Measurements from ENCODE around the gene PLEKHN1. TPM values are rescaled to one million over a fixed set of nuclear protein-coding genes. Genes with fewer than 3 reads are reported as not detected.
"Not testable (repeated sequence)": the region's sequence is repeated elsewhere in the genome, so short reads cannot be mapped to it uniquely, and the experiment has no call there.

PLEKHN1 gene
- total and polyA plus RNA-seq, 2 donors (not counting 3 experiments of a cell fraction or from before 2014, with no cell fraction given), result 0.29 to 0.88 TPM

DNA sequence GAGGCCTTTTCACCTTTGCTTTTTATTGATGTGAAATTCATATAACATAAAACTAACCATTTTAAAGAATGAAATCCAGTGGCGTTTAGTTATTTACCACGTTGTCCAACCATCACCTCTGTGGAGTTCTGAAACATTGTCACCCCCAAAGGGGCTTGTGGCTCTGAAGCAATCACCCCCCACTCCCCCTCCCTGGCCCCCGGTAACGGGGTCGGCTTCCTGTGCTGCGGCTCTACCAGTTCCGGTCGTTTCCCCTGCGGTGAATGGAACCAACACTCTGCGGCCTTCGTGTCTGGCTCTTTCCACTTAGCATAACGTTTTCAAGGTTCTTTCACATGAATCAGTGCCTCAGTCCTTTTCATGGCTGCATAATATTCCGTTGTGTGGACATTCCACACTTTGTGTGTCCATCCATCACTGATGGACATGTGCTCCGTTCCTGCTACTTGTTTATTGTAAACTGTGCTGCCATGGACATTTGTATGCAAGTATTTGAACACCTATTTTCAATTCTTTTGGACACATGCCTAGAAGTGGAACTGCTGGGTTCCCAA, 45.2 kb downstream of the PLEKHN1 start:
- Histone ChIP-seq H2AFZ (ENCODE audit: low read depth, low read length) (no peak overlapping the region), H4K20me1 (replicated peaks; ENCODE audit: control insufficient read depth, extremely low read depth, insufficient read depth, low read length) (no peaks in the 10 kb centered on the region), H3K79me2 (ENCODE audit: control insufficient read depth, insufficient read depth, low read length) (no peaks in the 10 kb centered on the region), H3K4me3 (replicated peaks in 1 of 3; ENCODE audit: insufficient read depth in 1 of 3, low read depth in 1 of 3, low read length in 3 of 3) (no peak overlapping the region), H3K9me3 (replicated peaks; ENCODE audit: control insufficient read depth, insufficient read depth, low read length) (no peaks in the 10 kb centered on the region), H3K27ac (ENCODE audit: insufficient read depth, low read depth, low read length) (no peak overlapping the region), H3K4me1 (ENCODE audit: control insufficient read depth, extremely low read depth, insufficient read depth, low read length) (peaks cover 10% of the 10 kb centered on the region), H3K4me2 (ENCODE audit: insufficient read depth, low read length) (no peak overlapping the region), H3K27me3 (ENCODE audit: control insufficient read depth in 2 of 2, insufficient read depth in 2 of 2, low read length in 2 of 2) (no peaks in the 10 kb centered on the region), H3K9me1 (replicated peaks; ENCODE audit: control insufficient read depth, extremely low read depth, insufficient read depth, low read length) (no peaks in the 10 kb centered on the region), H3K36me3 (ENCODE audit: control insufficient read depth in 2 of 2, extremely low read depth in 1 of 2, insufficient read depth in 2 of 2, low read length in 2 of 2) (no peaks in the 10 kb centered on the region), H3K9ac (replicated peaks; ENCODE audit: extremely low read depth, insufficient read depth, low read length) (no peak overlapping the region)
- ChIA-PET POLR2A (no interaction called here), CTCF (no interaction called here)
- FAIRE-seq, result no peak
- dilution Hi-C loops (cut with MboI; ENCODE audit: extremely low pct_ligation_motif_present, low sequenced_read_pairs), result no loop called here
- TF ChIP-seq, protein P1, sequence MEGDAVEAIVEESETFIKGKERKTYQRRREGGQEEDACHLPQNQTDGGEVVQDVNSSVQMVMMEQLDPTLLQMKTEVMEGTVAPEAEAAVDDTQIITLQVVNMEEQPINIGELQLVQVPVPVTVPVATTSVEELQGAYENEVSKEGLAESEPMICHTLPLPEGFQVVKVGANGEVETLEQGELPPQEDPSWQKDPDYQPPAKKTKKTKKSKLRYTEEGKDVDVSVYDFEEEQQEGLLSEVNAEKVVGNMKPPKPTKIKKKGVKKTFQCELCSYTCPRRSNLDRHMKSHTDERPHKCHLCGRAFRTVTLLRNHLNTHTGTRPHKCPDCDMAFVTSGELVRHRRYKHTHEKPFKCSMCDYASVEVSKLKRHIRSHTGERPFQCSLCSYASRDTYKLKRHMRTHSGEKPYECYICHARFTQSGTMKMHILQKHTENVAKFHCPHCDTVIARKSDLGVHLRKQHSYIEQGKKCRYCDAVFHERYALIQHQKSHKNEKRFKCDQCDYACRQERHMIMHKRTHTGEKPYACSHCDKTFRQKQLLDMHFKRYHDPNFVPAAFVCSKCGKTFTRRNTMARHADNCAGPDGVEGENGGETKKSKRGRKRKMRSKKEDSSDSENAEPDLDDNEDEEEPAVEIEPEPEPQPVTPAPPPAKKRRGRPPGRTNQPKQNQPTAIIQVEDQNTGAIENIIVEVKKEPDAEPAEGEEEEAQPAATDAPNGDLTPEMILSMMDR (IDR thresholded peaks at IDR 0.05; ENCODE audit: extremely low read depth in 1 of 2, insufficient read depth in 1 of 2, low read depth in 1 of 2, low read length in 2 of 2), result no peak
- TF ChIP-seq FOS (IDR thresholded peaks at IDR 0.05; ENCODE audit: borderline replicate concordance, insufficient read depth, low read length) (no peak), JUN (IDR thresholded peaks at IDR 0.05; ENCODE audit: borderline replicate concordance, insufficient read depth, insufficient read length, low read depth) (no peak), EZH2 (IDR thresholded peaks at IDR 0.05; ENCODE audit: borderline replicate concordance, low read depth, low read length, severe bottlenecking) (no peak), GATA2 (IDR thresholded peaks at IDR 0.05; ENCODE audit: insufficient read depth, insufficient read length, low read depth, low read length) (no peak), POLR2A (IDR thresholded peaks at IDR 0.05; ENCODE audit: low read depth, low read length) (no peak), POLR2AphosphoS5 (IDR thresholded peaks at IDR 0.05; ENCODE audit: insufficient read depth, low read depth, low read length) (no peak), MYC (IDR thresholded peaks at IDR 0.05; ENCODE audit: low read depth, low read length) (no peak)
- TF ChIP-seq, protein P2, sequence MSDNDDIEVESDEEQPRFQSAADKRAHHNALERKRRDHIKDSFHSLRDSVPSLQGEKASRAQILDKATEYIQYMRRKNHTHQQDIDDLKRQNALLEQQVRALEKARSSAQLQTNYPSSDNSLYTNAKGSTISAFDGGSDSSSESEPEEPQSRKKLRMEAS (IDR thresholded peaks at IDR 0.05; ENCODE audit: insufficient read depth, insufficient read length), result no peak
- intact Hi-C loops (cut with micrococcal nuclease), result loop anchor here (5.0 kb wide), 1 partner anchor 261 kb away; the partner anchor contains the start of gene UBE2J2
- DNase-seq (ENCODE audit: low read depth, low spot score), result no peak
- no TSS peak for BruUV-seq (replicated peaks)

DNA sequence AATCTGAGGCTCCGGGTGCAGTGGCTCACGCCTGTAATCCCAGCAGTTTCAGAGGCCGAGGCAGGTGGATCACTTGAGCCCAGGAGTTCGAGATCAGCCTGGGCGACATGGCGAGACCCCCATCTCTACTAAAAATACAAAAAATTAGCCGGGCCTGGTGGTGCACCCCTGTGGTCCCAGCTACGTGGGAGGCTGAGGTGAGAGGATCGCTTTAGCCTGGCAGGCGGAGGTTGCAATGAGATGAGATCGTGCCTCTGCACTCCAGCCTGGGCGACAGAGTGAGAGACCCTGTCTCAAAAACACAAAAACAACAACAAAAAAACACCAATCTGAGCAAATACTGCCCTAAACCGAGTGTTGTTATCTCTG, 46.4 kb downstream of the PLEKHN1 start:
- H3K79me2 ChIP-seq (ENCODE audit: control insufficient read depth, insufficient read depth, low read length); FAIRE-seq; POLR2A ChIA-PET; H4K20me1 ChIP-seq (replicated peaks; ENCODE audit: control insufficient read depth, extremely low read depth, insufficient read depth, low read length); H3K9me1 ChIP-seq (replicated peaks; ENCODE audit: control insufficient read depth, extremely low read depth, insufficient read depth, low read length); H3K9me3 ChIP-seq (replicated peaks; ENCODE audit: control insufficient read depth, insufficient read depth, low read length); DNase-seq (ENCODE audit: low read depth, low spot score); dilution Hi-C loops (cut with MboI; ENCODE audit: extremely low pct_ligation_motif_present, low sequenced_read_pairs); H3K27me3 ChIP-seq (ENCODE audit: control insufficient read depth in 2 of 2, insufficient read depth in 2 of 2, low read length in 2 of 2); H3K36me3 ChIP-seq (ENCODE audit: control insufficient read depth in 2 of 2, extremely low read depth in 1 of 2, insufficient read depth in 2 of 2, low read length in 2 of 2): not testable (repeated sequence)
- peak overlapping the region; percentile 65 for H3K9ac ChIP-seq (replicated peaks; ENCODE audit: extremely low read depth, insufficient read depth, low read length)
- intact Hi-C loops (cut with micrococcal nuclease), result loop anchor here (5.0 kb wide), 1 partner anchor 260 kb away; the partner anchor contains the start of gene UBE2J2
- H3K4me1 ChIP-seq (ENCODE audit: control insufficient read depth, extremely low read depth, insufficient read depth, low read length), result peaks cover 10% of the 10 kb centered on the region
- H3K27ac ChIP-seq (ENCODE audit: insufficient read depth, low read depth, low read length), result peak overlapping the region; percentile 54
- peak overlapping the region; percentile 62 for H2AFZ ChIP-seq (ENCODE audit: low read depth, low read length)
- peak overlapping the region; percentile 78 for H3K4me2 ChIP-seq (ENCODE audit: insufficient read depth, low read length)
- TSS peak; percentile 72 for BruUV-seq (replicated peaks)
- H3K4me3 ChIP-seq (replicated peaks in 1 of 3; ENCODE audit: insufficient read depth in 1 of 3, low read depth in 1 of 3, low read length in 3 of 3), result peak overlapping the region; percentile 41 to 83 (median 81)
- CTCF ChIA-PET, result interaction anchor here (1.7 to 4.2 kb wide), 2 partner anchors 10 to 28 kb away, joined by 11 to 41 read pairs; no protein-coding TSS in a partner anchor

All from endothelial cell of umbilical vein (primary cell).